Colonic mucosa (tissue), 4 donors: ENCODE data around the gene CALHM1. TPM values are rescaled to one million over a fixed set of nuclear protein-coding genes. Genes with fewer than 3 reads are reported as not detected.

ENCODE experiments used
- DNase-seq: peaks from one replicate; pipeline ENCODE4 v3.0.0-alpha.2; 2020
- H3K27ac ChIP-seq: fragments of 200-600 bp; one replicate; pipeline ENCODE4 v1.8.0; 2021
- H3K27me3 ChIP-seq: fragments of 200-600 bp; one replicate; pipeline ENCODE4 v1.8.0; 2021
- H3K36me3 ChIP-seq: fragments of 200-600 bp; one replicate; pipeline ENCODE4 v1.8.0; 2021
- H3K4me1 ChIP-seq: fragments of 200-600 bp; one replicate; pipeline ENCODE4 v1.8.0; 2021; ENCODE audit warnings: mild to moderate bottlenecking
- H3K4me3 ChIP-seq: fragments of 200-600 bp; one replicate; pipeline ENCODE4 v1.8.0; 2021
- H3K9ac ChIP-seq, 2 donors: one replicate each; pipeline ENCODE4 v1.7.0; 2013; ENCODE audit warnings: control low read depth in 2 of 2, low read depth in 2 of 2, low read length in 2 of 2
- H3K9me3 ChIP-seq: fragments of 200-600 bp; one replicate; pipeline ENCODE4 v1.8.0; 2021
- intact Hi-C: fragments of 100-400 bp; cut with DNase I; formaldehyde crosslinking; loops from one replicate; pipeline ENCODE4 v1.14.1; 2022
- total RNA-seq, 2 donors: library from RNA; stranded (reverse); fragmentation: NEBNext Ultra II Directional in 1 of 2; extraction: Animal tissue kit (Norgen Biotek cat#: 25700) in 1 of 2; gene quantifications; one replicate each; pipeline ENCODE4 v1.2.1, GENCODE V29; 2021
- TF ChIP-seq, protein P1 (sequence below): fragments of 200-600 bp; IDR thresholded peaks from one replicate; pipeline ENCODE4 v1.8.0; 2022; ENCODE audit warnings: antibody characterized with exemption, mild to moderate bottlenecking
- donor health status: healthy.
- donor health status: DM: no; HTN: no; CAD: no.
- donor health status: DM: no; HTN: no; CAD: no.

CALHM1 gene
- total RNA-seq, 2 donors from 2014 or later: not detected

DNA sequence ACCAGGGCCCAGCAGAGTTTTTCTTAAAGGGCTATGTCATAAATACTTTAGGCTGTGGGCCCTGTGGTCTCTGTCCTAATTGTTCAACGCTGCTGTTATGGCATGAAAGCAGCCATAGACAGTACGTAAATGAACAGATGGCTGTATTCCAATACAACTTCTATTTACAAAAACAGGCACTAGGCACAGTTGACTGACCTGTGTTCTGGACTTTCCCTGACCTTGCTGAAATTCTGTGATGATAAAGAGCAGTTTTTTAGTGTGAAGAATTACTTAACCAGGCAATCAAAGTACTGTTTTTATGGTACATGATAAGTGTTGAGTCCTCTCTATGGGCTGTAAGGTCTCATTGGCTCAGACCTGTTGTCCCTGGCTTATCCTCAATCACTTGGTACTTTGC is 45.1 kb downstream of the CALHM1 start:
- no peak for DNase-seq
- Histone ChIP-seq H3K4me3 (no peak overlapping the region), H3K27me3 (no peaks in the 10 kb centered on the region), H3K4me1 (no peaks in the 10 kb centered on the region), H3K36me3 (peaks cover 28% of the 10 kb centered on the region), H3K27ac (no peak overlapping the region), H3K9ac (no peak overlapping the region), H3K9me3 (no peaks in the 10 kb centered on the region)
- TF ChIP-seq, protein P1, sequence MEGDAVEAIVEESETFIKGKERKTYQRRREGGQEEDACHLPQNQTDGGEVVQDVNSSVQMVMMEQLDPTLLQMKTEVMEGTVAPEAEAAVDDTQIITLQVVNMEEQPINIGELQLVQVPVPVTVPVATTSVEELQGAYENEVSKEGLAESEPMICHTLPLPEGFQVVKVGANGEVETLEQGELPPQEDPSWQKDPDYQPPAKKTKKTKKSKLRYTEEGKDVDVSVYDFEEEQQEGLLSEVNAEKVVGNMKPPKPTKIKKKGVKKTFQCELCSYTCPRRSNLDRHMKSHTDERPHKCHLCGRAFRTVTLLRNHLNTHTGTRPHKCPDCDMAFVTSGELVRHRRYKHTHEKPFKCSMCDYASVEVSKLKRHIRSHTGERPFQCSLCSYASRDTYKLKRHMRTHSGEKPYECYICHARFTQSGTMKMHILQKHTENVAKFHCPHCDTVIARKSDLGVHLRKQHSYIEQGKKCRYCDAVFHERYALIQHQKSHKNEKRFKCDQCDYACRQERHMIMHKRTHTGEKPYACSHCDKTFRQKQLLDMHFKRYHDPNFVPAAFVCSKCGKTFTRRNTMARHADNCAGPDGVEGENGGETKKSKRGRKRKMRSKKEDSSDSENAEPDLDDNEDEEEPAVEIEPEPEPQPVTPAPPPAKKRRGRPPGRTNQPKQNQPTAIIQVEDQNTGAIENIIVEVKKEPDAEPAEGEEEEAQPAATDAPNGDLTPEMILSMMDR: no peak
- intact Hi-C loops: loop anchor here (10.0 kb wide), 1 partner anchor 181 kb away; no protein-coding TSS in a partner anchor

Other genes with a start within 250 kb of the CALHM1 start
- gene RPEL1, start 213.0 kb downstream of the CALHM1 start, total RNA-seq: not detected
- 1 to 10 TPM in 1 of 2 donors, under 1 TPM in 1; 0.44 to 1.4 TPM for gene INA, start 181.8 kb downstream of the CALHM1 start, total RNA-seq
- gene PCGF6, start 107.8 kb downstream of the CALHM1 start, total RNA-seq: 1 to 10 TPM; 7.6 to 8.6 TPM
- 10 to 100 TPM in 1 of 2 donors, 1 to 10 TPM in 1; 5.5 to 10.3 TPM for gene TAF5, start 90.9 kb downstream of the CALHM1 start, total RNA-seq
- 100 to 1,000 TPM; 551 to 577 TPM for gene ATP5MK, start 62.4 kb downstream of the CALHM1 start, total RNA-seq
- gene PDCD11, start 62.3 kb downstream of the CALHM1 start, total RNA-seq: 10 to 100 TPM; 14.9 to 33.6 TPM
- gene CALHM2, start 6.5 kb downstream of the CALHM1 start, total RNA-seq: 1 to 10 TPM; 3.5 to 8.0 TPM
- not detected for gene CALHM3, start 20.3 kb upstream of the CALHM1 start, total RNA-seq
- 10 to 100 TPM; 40.2 to 46.1 TPM for gene NEURL1, start 34.8 kb upstream of the CALHM1 start, total RNA-seq